ENCODE results near the gene AHCTF1.

The AHCTF1 gene

DNA sequence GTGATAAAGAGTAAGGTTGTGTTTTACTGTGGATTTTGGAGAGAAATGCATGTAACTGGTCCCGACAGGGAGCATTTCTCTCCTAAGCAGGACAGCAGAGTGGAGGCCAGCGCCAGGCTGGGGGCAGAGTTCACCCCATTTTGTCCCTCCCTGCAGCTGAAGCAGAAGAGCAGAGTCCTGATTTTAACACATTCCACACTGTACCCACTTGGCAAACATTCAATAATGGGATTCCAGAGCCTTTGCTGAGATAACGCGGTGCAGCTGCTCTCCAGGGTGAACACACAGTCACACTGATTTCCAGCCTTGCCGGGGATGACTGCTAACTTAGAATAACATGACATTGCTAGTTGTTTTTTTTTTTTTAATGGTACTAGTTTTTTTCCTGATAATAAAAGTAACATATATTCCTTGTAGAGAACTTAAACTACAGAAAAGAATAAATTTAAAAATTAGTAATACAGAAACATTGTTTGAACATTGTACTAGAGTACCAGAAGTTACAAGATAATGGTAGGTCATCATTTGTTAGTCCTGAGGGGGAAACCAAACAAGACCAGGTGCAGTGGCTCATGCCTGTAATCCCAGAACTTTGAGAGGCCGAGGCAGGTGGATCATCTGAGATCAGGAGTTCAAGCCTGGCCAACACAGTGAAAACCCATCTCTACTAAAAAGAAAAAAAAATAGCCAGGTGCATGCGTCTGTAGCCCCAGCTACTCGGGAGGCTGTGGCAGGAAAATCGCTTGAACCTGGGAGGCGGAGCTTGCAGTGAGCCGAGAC is 130.3 kb downstream of the AHCTF1 start:
- no peaks in the 10 kb centered on the region for H3K36me3 ChIP-seq
- no peaks in the 10 kb centered on the region for H3K27me3 ChIP-seq
- no peak overlapping the region for H3K9ac ChIP-seq
- no peaks in the 10 kb centered on the region for H4K20me1 ChIP-seq
- no peak for TF ChIP-seq Cebpa-rat (IDR thresholded peaks at IDR 0.05)
- H3K27ac ChIP-seq = no peak overlapping the region
- peaks cover 31% of the 10 kb centered on the region for H3K9me3 ChIP-seq
- H3K4me3 ChIP-seq = no peak overlapping the region
- H3K4me1 ChIP-seq = peaks cover 29% of the 10 kb centered on the region
- no peak overlapping the region for H3K4me2 ChIP-seq

DNA sequence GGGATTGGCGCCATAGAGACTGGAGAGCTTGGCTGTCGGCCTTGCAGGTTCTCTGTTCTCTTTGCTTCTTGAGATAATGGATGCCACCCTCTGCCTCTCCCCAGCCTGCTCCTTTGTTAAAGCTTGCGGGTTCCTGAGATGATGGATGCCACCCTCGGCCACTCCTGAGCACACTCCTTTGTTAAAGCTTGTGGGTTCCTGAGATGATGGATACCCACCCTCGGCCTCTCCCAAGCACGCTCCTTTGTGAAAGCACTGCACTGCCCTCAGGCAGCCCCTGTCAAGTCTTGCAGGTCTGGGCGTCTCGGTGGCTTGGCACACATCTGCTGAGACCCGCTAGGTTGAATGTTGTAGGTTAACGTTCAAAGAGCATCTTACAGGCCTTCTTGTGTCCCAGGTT is 131.0 kb downstream of the AHCTF1 start:
- Histone ChIP-seq H3K9ac (no peak overlapping the region), H3K4me3 (no peak overlapping the region), H3K9me3 (peaks cover 36% of the 10 kb centered on the region), H4K20me1 (no peaks in the 10 kb centered on the region), H3K36me3 (no peaks in the 10 kb centered on the region), H3K4me1 (peaks cover 29% of the 10 kb centered on the region), H3K27ac (no peak overlapping the region), H3K4me2 (no peak overlapping the region), H3K27me3 (no peaks in the 10 kb centered on the region)
- TF ChIP-seq Cebpa-rat (IDR thresholded peaks at IDR 0.05) = no peak

DNA sequence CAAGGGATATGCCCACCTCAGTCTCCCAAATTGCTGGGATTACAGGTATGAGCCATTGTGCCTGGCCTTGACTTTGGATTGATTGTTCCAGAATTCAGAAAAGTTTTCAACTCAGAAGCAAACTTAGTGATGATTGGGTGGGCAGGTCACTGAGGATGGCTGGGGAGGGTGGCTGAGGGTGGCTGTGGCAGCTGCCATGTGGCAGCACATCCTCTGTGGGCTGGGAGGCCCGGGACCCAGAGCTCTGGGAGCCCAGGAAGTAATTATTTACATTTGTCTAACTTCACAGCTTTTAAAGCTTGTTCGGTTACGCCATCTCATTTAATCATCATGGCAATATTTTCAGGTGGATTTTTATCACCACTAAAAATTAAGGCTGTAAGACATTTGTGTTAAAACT is 131.4 kb downstream of the AHCTF1 start:
- H3K27me3 ChIP-seq = no peaks in the 10 kb centered on the region
- no peak overlapping the region for H3K27ac ChIP-seq
- H3K36me3 ChIP-seq = no peaks in the 10 kb centered on the region
- TF ChIP-seq Cebpa-rat (IDR thresholded peaks at IDR 0.05) = no peak
- H3K9me3 ChIP-seq = peaks cover 36% of the 10 kb centered on the region
- H3K4me1 ChIP-seq = peaks cover 29% of the 10 kb centered on the region
- H4K20me1 ChIP-seq = no peaks in the 10 kb centered on the region
- H3K9ac ChIP-seq = no peak overlapping the region
- peak overlapping the region; percentile 22; the same call in 1 of the 2 replicates for H3K4me2 ChIP-seq
- no peak overlapping the region for H3K4me3 ChIP-seq

- Histone ChIP-seq H3K4me3 (no peak overlapping the region), H3K9ac (no peak overlapping the region)
Measured at GRCh38 chr1:246798606-246799496, 132.9 kb downstream of the AHCTF1 start.

GRCh38 chr1:246798107-246798506 is 133.6 kb downstream of the AHCTF1 start:
- TF ChIP-seq Cebpa-rat (IDR thresholded peaks at IDR 0.05) = no peak
- peak overlapping the region; percentile 34 for H3K4me2 ChIP-seq
- H4K20me1 ChIP-seq = no peaks in the 10 kb centered on the region
- peaks cover 47% of the 10 kb centered on the region for H3K4me1 ChIP-seq
- peaks cover 24% of the 10 kb centered on the region for H3K9me3 ChIP-seq
- H3K27me3 ChIP-seq = no peaks in the 10 kb centered on the region
- H3K9ac ChIP-seq = no peak overlapping the region
- H3K27ac ChIP-seq = 0 out of 2 replicates have a peak overlapping the region, but pooled peaks have one; percentile 13
- H3K4me3 ChIP-seq = no peak overlapping the region
- no peaks in the 10 kb centered on the region for H3K36me3 ChIP-seq

More at GRCh38 chr1:246798606-246799496, 132.9 kb downstream of the AHCTF1 start:
- Histone ChIP-seq H3K4me1 (peaks cover 41% of the 10 kb centered on the region), H3K4me2 (peak overlapping the region; percentile 34; the same call in 1 of the 2 replicates), H3K27ac (peak overlapping the region; percentile 13; the same call in 1 of the 2 replicates), H4K20me1 (no peaks in the 10 kb centered on the region), H3K9me3 (peaks cover 31% of the 10 kb centered on the region), H3K36me3 (no peaks in the 10 kb centered on the region), H3K27me3 (no peaks in the 10 kb centered on the region)
- TF ChIP-seq Cebpa-rat (IDR thresholded peaks at IDR 0.05) = no peak

- Histone ChIP-seq H3K27me3 (no peaks in the 10 kb centered on the region), H3K4me1 (peaks cover 52% of the 10 kb centered on the region), H3K4me2 (peak overlapping the region; percentile 34), H3K36me3 (peaks cover 2% of the 10 kb centered on the region; the same call in 1 of the 2 replicates), H4K20me1 (no peaks in the 10 kb centered on the region), H3K9me3 (peaks cover 19% of the 10 kb centered on the region), H3K9ac (no peak overlapping the region), H3K4me3 (no peak overlapping the region), H3K27ac (no peak overlapping the region)
- TF ChIP-seq Cebpa-rat (IDR thresholded peaks at IDR 0.05) = no peak
Measured at GRCh38 chr1:246797597-246797996, 134.2 kb downstream of the AHCTF1 start.

DNA sequence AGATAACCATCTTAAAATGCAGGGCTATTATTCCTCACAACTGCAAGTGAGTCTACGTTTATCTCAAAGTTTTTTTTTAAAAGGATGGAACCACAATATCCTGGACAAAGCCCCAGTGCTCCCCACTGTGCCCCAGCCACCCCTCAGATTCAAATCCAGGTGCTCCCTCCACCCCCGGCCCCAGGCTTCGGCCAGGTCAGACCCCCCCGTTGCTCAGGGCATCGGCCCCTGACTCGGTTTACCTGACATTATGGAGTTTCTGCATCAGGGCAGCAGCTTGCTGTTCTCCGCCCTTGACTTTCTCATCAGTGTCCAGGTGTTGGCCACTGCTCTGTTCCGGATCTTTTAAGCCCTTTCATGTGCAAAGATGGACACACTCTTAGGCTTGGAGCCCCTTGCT is 134.6 kb downstream of the AHCTF1 start:
- H3K36me3 ChIP-seq = peaks cover 3% of the 10 kb centered on the region; the same call in 1 of the 2 replicates
- H3K4me3 ChIP-seq = no peak overlapping the region
- peaks cover 57% of the 10 kb centered on the region for H3K4me1 ChIP-seq

GRCh38 chr1:246795906-246796694 is 135.6 kb downstream of the AHCTF1 start:
- TF ChIP-seq Cebpa-rat (IDR thresholded peaks at IDR 0.05) = no peak
- no peaks in the 10 kb centered on the region for H4K20me1 ChIP-seq
- H3K4me2 ChIP-seq = no peak overlapping the region
- H3K27ac ChIP-seq = no peak overlapping the region
- no peak overlapping the region for H3K4me3 ChIP-seq
- peaks cover 13% of the 10 kb centered on the region for H3K9me3 ChIP-seq
- peaks cover 12% of the 10 kb centered on the region; the same call in 1 of the 2 replicates for H3K36me3 ChIP-seq
- H3K27me3 ChIP-seq = no peaks in the 10 kb centered on the region
- H3K9ac ChIP-seq = no peak overlapping the region
- peaks cover 65% of the 10 kb centered on the region for H3K4me1 ChIP-seq

More for the DNA sequence above, 134.6 kb downstream of the AHCTF1 start:
- H3K27ac ChIP-seq = no peak overlapping the region
- H3K9me3 ChIP-seq = peaks cover 14% of the 10 kb centered on the region
- H3K4me2 ChIP-seq = no peak overlapping the region
- no peaks in the 10 kb centered on the region for H3K27me3 ChIP-seq
- no peaks in the 10 kb centered on the region for H4K20me1 ChIP-seq
- TF ChIP-seq Cebpa-rat (IDR thresholded peaks at IDR 0.05) = no peak
- H3K9ac ChIP-seq = no peak overlapping the region

Measured in BLaER1 (cell line).